Activated CD8-positive, alpha-beta memory T cell treated with anti-CD3 and anti-CD28 coated beads for 4 hours (primary cell): ENCODE measurements around the gene IL10RB.

Experiments used
- DNase-seq, 2 donors: peaks; one replicate each; pipeline ENCODE4 v3.0.0-alpha.2; 2020; ENCODE audit warnings: low read depth in 2 of 2

Gene IL10RB

DNA sequence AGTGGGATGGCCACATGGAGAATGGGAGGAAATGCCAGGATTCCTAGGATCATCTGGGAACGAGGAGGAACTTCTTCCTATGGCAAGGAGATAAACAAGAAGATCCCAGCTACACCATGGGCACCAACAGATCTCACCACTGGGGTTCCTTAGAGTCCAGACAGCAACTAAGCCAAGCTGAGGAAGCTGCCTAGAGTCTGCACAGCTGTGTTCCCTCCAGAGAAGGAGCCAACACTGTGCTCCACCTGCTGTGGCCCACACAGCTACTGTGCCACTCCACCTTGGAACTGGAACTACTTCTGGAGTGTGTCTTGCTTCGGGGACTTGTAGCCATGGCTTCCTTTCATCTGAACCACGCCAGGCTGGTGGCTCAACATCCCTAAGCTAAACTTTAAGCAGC lies 64.6 kb downstream of the IL10RB start:
- no peak for DNase-seq

DNA sequence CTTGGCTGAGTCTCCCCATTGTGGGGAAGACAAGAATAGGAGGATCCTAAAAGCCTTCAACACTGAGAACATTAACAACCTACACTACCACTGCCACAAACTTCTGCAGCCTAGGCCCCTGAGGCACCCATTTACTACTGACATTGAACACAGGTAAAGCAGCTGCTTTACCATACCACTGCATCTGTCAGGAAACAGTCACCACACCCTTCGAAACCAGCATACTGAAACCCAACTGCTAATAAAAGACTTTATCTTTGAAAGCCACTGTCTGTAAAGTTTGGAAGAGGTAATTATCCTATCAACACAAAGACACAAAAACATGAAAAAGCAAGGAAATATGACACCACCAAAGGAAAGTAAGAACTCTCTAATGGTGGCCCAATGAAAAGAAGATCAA lies 66.0 kb downstream of the IL10RB start:
- DNase-seq = no peak

DNA sequence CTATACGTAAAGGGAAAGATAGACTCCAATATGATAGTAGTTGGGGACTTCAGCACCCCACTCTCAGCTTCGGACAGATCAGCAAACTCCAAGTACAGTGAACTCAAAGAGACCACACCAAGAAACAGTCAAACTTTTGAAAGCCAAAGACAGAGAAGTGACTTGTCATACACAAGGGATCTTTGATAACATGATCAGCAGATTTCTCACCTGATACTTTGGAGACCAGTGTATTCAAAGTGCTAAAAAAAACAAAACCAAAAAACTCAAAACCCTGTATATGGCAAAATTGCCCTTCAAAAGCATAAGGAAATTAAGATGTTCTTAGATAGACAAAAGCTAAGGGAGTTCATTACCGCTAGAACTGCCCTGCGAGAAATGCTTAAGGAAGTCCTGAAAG lies 68.0 kb downstream of the IL10RB start:
- no peak for DNase-seq

DNA sequence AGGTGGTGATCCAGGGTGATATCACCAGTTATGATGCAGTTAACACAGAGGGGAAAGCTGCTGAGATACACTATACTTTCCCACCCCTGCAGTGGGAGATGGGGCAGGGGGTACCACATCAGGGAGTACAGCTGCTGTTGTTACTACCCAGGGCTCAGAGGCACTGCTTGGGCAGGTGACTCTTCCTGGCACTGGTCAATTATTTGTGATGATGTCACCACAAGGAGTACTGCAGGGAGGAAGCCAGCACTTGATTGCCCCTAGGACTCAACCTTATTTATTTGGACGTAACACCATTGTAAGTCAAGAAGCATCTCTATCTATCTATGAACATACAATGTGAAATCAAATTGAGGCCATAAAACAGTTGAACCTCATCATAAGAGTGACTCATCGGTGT lies 68.7 kb downstream of the IL10RB start:
- no peak for DNase-seq

DNA sequence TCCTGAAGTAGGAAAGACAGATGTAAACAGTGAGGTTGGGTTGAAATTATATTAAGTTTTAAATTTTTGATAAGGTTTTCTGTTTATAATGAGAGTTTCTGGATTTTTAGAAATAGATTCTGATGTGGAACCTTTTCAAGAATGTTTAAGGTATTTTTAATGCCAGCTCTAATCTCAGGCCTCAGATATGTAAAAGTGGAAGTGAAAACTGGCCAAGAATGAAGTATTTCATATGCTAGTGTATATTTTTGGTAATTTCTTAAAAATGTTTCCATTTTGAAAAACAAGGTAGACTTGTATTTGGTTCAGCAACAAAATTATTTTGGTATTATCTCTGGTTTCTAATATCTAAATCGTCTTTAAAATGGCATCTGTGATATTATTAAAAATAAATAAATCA lies 73.0 kb downstream of the IL10RB start:
- DNase-seq = no peak

DNA sequence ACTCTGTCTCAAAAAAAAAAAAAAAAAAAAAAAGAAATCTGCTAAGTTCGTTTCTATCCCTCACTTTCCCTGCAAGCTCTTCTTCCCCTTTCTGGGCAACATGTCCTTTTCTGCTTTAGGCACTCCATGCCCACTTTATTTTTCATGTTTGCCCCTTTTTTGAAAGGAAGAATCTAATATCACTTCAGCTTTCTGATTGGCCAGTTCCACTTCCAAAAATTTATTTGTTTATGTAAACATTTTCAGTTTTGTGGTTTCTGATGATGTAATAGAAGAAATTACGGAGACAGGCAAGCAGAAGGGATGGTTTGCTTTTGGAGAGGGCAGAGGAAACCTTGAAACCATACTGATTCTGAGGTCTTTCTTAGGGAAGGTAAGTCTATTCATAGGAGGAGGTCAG lies 73.8 kb downstream of the IL10RB start:
- no peak for DNase-seq

DNA sequence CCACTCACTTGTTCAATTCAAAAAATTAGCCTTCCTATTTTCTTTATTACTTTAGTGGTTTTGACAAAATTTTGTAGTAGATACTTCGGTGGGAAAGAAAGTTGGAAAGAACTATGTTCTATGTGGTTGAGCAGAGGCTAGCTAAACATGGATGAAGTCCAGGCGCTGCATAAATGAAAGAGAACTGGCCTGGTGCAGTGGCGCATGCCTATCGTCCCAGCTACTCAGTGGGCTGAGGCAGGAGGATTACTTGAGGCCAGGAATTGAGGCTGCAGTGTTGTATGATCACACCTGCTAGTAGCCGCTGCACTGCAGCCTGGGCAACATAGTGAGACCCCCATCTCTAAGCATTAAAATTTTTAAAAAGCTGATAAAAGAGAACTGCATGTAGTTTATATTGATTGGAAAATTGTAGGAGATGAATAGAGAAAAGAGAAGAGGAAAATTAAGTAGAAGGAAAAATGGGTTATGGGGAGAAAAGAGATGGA lies 79.6 kb downstream of the IL10RB start:
- DNase-seq = no peak
